Measurements from ENCODE around the gene ASCC2.

The ASCC2 gene

DNA sequence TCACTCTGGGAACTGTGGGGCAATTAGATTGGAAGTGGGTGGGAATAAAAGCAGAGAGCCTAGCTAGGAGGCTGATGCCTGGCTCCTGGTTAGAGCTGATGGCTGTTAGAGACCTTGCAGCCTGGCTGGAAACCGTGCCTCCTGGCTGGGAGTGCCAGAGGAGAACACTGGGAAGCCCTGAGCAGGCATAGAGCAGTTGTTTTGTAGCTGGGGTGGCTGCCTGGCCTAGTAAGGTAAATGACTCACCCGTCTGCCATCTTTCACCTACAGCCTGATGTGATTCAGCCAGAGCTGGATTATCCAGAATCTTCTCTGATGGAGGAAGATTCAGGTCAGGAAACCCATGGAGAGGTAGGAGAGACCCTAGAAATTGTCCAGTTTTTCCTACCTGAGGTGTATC lies 64.8 kb downstream of the ASCC2 start:
- no peak overlapping the region for H3K14ac ChIP-seq (ENCODE audit: low read length)
- no peak overlapping the region for H3K4ac ChIP-seq (ENCODE audit: low read depth, low read length)
- no peaks in the 10 kb centered on the region for H3K27me3 ChIP-seq (ENCODE audit: insufficient read depth, low read length)
- no peak overlapping the region for H3K4me3 ChIP-seq (ENCODE audit: low read depth, low read length)
- no peak overlapping the region for H2AFZ ChIP-seq (ENCODE audit: insufficient read depth, low read length, poor library complexity)
- peak; percentile 77 to 80 for DNase-seq
- H3K79me1 ChIP-seq (ENCODE audit: low read length) = peaks cover 5% of the 10 kb centered on the region
- peaks cover 4 to 11% of the 10 kb centered on the region in 2 experiments for H3K36me3 ChIP-seq (ENCODE audit: control insufficient read depth in 1 of 2, insufficient read depth in 2 of 2, low read length in 2 of 2)
- peak overlapping the region; percentile 45 for H2BK5ac ChIP-seq (ENCODE audit: low read depth, low read length, poor library complexity)
- no peak overlapping the region for H4K8ac ChIP-seq (ENCODE audit: low read depth, low read length)
- H3K9me3 ChIP-seq (ENCODE audit: insufficient read depth, low read depth, low read length) = no peaks in the 10 kb centered on the region
- peaks cover 1 to 5% of the 10 kb centered on the region in 2 experiments for H3K4me1 ChIP-seq (ENCODE audit: control insufficient read depth in 1 of 2, insufficient read depth in 2 of 2, low read length in 2 of 2)
- H2BK12ac ChIP-seq (ENCODE audit: low read length) = no peak overlapping the region
- H3K4me2 ChIP-seq (ENCODE audit: low read length) = no peak overlapping the region
- no peak overlapping the region for H3K18ac ChIP-seq (ENCODE audit: low read length)
- no peak overlapping the region for H2AK5ac ChIP-seq (ENCODE audit: low read length)
- H3K27ac ChIP-seq (ENCODE audit: low read depth, low read length) = peak overlapping the region; percentile 61
- no peak overlapping the region for H3K9ac ChIP-seq (ENCODE audit: low read length)
- no peak overlapping the region for H3K23ac ChIP-seq (ENCODE audit: low read length)
- H4K91ac ChIP-seq (ENCODE audit: low read depth, low read length) = no peak overlapping the region
- no CpG with 5 or more reads among the region's 2 CpGs for WGBS (ENCODE audit: extremely low coverage, insufficient coverage, insufficient read length)
- no peaks in the 10 kb centered on the region for H3K79me2 ChIP-seq (ENCODE audit: control insufficient read depth, insufficient read depth, low read length, poor library complexity)
- H2BK120ac ChIP-seq (ENCODE audit: insufficient read depth, low read length, poor library complexity) = no peak overlapping the region
- no peak overlapping the region for H4K12ac ChIP-seq (ENCODE audit: low read depth, low read length)

DNA sequence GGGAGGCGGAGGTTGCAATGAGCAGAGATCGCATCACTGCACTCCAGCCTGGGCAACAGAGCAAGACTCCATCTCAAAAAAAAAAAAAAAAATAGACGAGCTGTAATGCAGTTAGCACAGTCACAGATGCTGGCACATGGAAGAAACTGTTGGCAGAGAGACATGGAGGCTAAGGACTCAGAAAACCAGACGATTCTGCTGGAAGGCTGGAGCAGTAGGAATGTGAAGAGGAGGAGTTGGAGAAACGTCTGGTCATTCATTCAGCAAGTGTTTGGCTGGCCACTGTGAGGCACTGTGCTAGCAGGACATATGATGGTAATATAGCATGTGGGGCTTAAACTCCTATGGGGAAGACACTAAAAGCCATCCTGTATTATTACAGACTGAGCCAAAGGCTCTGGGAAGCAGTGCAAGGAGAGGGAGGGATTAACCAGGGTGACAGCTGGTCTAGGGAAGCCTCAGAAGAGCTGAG lies 65.9 kb downstream of the ASCC2 start:
- no peak overlapping the region for H4K8ac ChIP-seq (ENCODE audit: low read depth, low read length)
- no peak overlapping the region for H4K91ac ChIP-seq (ENCODE audit: low read depth, low read length)
- H3K14ac ChIP-seq (ENCODE audit: low read length) = no peak overlapping the region
- H2BK5ac ChIP-seq (ENCODE audit: low read depth, low read length, poor library complexity) = peak overlapping the region; percentile 3
- no peak overlapping the region for H4K12ac ChIP-seq (ENCODE audit: low read depth, low read length)
- H3K4me3 ChIP-seq (ENCODE audit: low read depth, low read length) = no peak overlapping the region
- H2AFZ ChIP-seq (ENCODE audit: insufficient read depth, low read length, poor library complexity) = no peak overlapping the region
- peaks cover 8% of the 10 kb centered on the region for H3K79me1 ChIP-seq (ENCODE audit: low read length)
- DNase-seq = peak; percentile 37 to 58
- H3K4me1 ChIP-seq (ENCODE audit: control insufficient read depth in 1 of 2, insufficient read depth in 2 of 2, low read length in 2 of 2) = peaks cover 4 to 10% of the 10 kb centered on the region in 2 experiments
- H3K9me3 ChIP-seq (ENCODE audit: insufficient read depth, low read depth, low read length) = no peaks in the 10 kb centered on the region
- no peak overlapping the region for H2BK120ac ChIP-seq (ENCODE audit: insufficient read depth, low read length, poor library complexity)
- H3K4ac ChIP-seq (ENCODE audit: low read depth, low read length) = no peak overlapping the region
- peak overlapping the region; percentile 39 for H2AK5ac ChIP-seq (ENCODE audit: low read length)
- H3K4me2 ChIP-seq (ENCODE audit: low read length) = no peak overlapping the region
- H3K18ac ChIP-seq (ENCODE audit: low read length) = no peak overlapping the region
- H2BK12ac ChIP-seq (ENCODE audit: low read length) = peak overlapping the region; percentile 19
- peaks cover 4 to 11% of the 10 kb centered on the region in 2 experiments for H3K36me3 ChIP-seq (ENCODE audit: control insufficient read depth in 1 of 2, insufficient read depth in 2 of 2, low read length in 2 of 2)
- no peak overlapping the region for H3K23ac ChIP-seq (ENCODE audit: low read length)
- peaks cover 8% of the 10 kb centered on the region for H3K79me2 ChIP-seq (ENCODE audit: control insufficient read depth, insufficient read depth, low read length, poor library complexity)
- WGBS (ENCODE audit: extremely low coverage, insufficient coverage, insufficient read length) = no CpG with 5 or more reads among the region's 5 CpGs
- H3K27me3 ChIP-seq (ENCODE audit: insufficient read depth, low read length) = no peaks in the 10 kb centered on the region
- H3K9ac ChIP-seq (ENCODE audit: low read length) = no peak overlapping the region
- H3K27ac ChIP-seq (ENCODE audit: low read depth, low read length) = no peak overlapping the region

DNA sequence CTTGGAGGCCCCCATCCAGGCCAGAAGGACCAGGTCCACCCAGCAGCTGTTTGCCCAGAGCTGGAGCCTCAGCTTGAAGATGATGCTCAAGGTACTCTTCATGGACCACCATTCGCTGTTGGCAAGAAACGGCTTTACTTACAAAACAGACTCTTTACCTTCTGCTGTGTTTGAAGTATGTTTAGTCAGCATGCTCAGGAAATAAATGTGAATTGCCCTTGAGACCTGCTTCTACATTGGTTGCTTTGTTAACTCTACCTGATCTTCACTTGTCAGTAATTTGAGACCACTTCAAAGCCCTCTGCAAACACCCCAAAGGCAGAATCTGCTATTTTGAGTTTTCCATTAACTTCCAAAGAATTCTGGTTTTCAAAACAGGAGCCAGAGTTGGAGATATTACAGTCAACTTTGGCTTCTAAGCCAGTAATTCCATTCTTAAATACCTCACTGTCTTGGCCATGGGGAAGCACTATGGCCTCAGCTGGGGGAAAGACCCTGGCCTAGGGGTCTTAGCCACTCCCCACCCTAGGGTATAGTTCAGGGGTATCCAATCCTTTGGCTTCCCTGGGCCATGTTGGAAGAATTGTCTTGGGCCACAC lies 68.3 kb downstream of the ASCC2 start:
- Histone ChIP-seq H3K9me3 (ENCODE audit: insufficient read depth, low read depth, low read length) (no peaks in the 10 kb centered on the region), H3K18ac (ENCODE audit: low read length) (no peak overlapping the region), H3K79me2 (ENCODE audit: control insufficient read depth, insufficient read depth, low read length, poor library complexity) (peaks cover 10% of the 10 kb centered on the region), H4K8ac (ENCODE audit: low read depth, low read length) (no peak overlapping the region), H3K36me3 (ENCODE audit: control insufficient read depth in 1 of 2, insufficient read depth in 2 of 2, low read length in 2 of 2) (peaks cover 4 to 11% of the 10 kb centered on the region in 2 experiments), H2BK12ac (ENCODE audit: low read length) (no peak overlapping the region), H3K4me2 (ENCODE audit: low read length) (no peak overlapping the region), H3K9ac (ENCODE audit: low read length) (no peak overlapping the region), H2BK120ac (ENCODE audit: insufficient read depth, low read length, poor library complexity) (no peak overlapping the region), H3K23ac (ENCODE audit: low read length) (no peak overlapping the region), H2AFZ (ENCODE audit: insufficient read depth, low read length, poor library complexity) (no peak overlapping the region), H3K4me1 (ENCODE audit: control insufficient read depth in 1 of 2, insufficient read depth in 2 of 2, low read length in 2 of 2) (peaks cover 6 to 18% of the 10 kb centered on the region in 2 experiments), H3K27ac (ENCODE audit: low read depth, low read length) (no peak overlapping the region), H3K4ac (ENCODE audit: low read depth, low read length) (no peak overlapping the region), H4K12ac (ENCODE audit: low read depth, low read length) (no peak overlapping the region), H3K4me3 (ENCODE audit: low read depth, low read length) (no peak overlapping the region), H2BK5ac (ENCODE audit: low read depth, low read length, poor library complexity) (no peak overlapping the region), H3K14ac (ENCODE audit: low read length) (no peak overlapping the region), H4K91ac (ENCODE audit: low read depth, low read length) (no peak overlapping the region), H3K27me3 (ENCODE audit: insufficient read depth, low read length) (no peaks in the 10 kb centered on the region), H3K79me1 (ENCODE audit: low read length) (peaks cover 13% of the 10 kb centered on the region), H2AK5ac (ENCODE audit: low read length) (no peak overlapping the region)
- DNase-seq = no peak
- no CpG with 5 or more reads among the region's 2 CpGs for WGBS (ENCODE audit: extremely low coverage, insufficient coverage, insufficient read length)

DNA sequence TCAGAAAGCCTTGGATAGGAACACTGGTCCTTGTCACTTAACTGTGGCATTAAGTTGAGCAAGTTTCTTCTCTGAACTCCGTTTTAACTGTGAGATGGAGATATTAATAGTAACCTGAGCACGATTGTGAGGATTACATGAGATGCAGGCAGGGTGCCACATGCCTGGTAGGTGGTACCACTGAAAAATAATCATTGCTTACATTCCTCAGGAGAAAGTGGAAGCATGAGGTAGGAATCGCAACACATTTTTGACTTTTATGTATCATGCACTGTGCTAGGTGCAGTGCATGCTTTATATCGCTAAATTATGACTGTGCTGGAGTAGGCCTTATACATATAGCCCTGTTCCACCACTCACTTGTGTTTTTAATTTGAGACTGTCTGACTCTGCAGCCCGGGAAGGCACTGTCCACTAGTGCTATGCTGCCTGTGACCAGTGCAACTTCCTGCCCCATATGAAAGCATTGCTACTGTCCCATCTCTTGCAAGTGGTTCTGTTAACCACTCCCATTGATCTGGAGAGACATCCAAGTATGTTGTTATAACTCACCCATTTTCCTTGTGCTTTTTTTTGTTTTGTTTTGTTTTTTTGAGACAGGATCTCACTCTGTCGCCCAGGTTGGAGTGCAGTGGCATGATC lies 69.9 kb downstream of the ASCC2 start:
- H3K9me3 ChIP-seq (ENCODE audit: insufficient read depth, low read depth, low read length) = no peaks in the 10 kb centered on the region
- H2AFZ ChIP-seq (ENCODE audit: insufficient read depth, low read length, poor library complexity) = no peak overlapping the region
- peaks cover 11% of the 10 kb centered on the region for H3K79me1 ChIP-seq (ENCODE audit: low read length)
- peaks cover 4 to 11% of the 10 kb centered on the region in 2 experiments for H3K36me3 ChIP-seq (ENCODE audit: control insufficient read depth in 1 of 2, insufficient read depth in 2 of 2, low read length in 2 of 2)
- H3K4ac ChIP-seq (ENCODE audit: low read depth, low read length) = peak overlapping the region; percentile 94
- H3K4me1 ChIP-seq (ENCODE audit: control insufficient read depth in 1 of 2, insufficient read depth in 2 of 2, low read length in 2 of 2) = peaks cover 6 to 16% of the 10 kb centered on the region in 2 experiments
- no peak overlapping the region for H2BK5ac ChIP-seq (ENCODE audit: low read depth, low read length, poor library complexity)
- no peak overlapping the region for H2BK12ac ChIP-seq (ENCODE audit: low read length)
- H3K27ac ChIP-seq (ENCODE audit: low read depth, low read length) = no peak overlapping the region
- H3K23ac ChIP-seq (ENCODE audit: low read length) = no peak overlapping the region
- peak overlapping the region; percentile 99 for H3K4me3 ChIP-seq (ENCODE audit: low read depth, low read length)
- H3K4me2 ChIP-seq (ENCODE audit: low read length) = peak overlapping the region; percentile 93
- DNase-seq = no peak
- no peak overlapping the region for H4K8ac ChIP-seq (ENCODE audit: low read depth, low read length)
- no CpG with 5 or more reads among the region's 6 CpGs for WGBS (ENCODE audit: extremely low coverage, insufficient coverage, insufficient read length)
- H3K27me3 ChIP-seq (ENCODE audit: insufficient read depth, low read length) = no peaks in the 10 kb centered on the region
- peak overlapping the region; percentile 98 for H3K9ac ChIP-seq (ENCODE audit: low read length)
- H3K79me2 ChIP-seq (ENCODE audit: control insufficient read depth, insufficient read depth, low read length, poor library complexity) = peaks cover 10% of the 10 kb centered on the region
- no peak overlapping the region for H2BK120ac ChIP-seq (ENCODE audit: insufficient read depth, low read length, poor library complexity)
- H4K91ac ChIP-seq (ENCODE audit: low read depth, low read length) = no peak overlapping the region
- H4K12ac ChIP-seq (ENCODE audit: low read depth, low read length) = peak overlapping the region; percentile 67
- no peak overlapping the region for H2AK5ac ChIP-seq (ENCODE audit: low read length)
- no peak overlapping the region for H3K18ac ChIP-seq (ENCODE audit: low read length)
- H3K14ac ChIP-seq (ENCODE audit: low read length) = peak overlapping the region; percentile 90
